B cell (primary cell): ENCODE data around the gene SLC2A4. TPM values are rescaled to one million over a fixed set of nuclear protein-coding genes. Genes with fewer than 3 reads are reported as not detected.

ENCODE experiments used
- ATAC-seq: fragments of 200-7000 bp; cut with Tn5 transposase; one replicate; pipeline ENCODE4 v1.10.0; 2021; ENCODE audit warnings: low read depth, mild to moderate bottlenecking, moderate number of reproducible peaks, moderate library complexity
- CTCF ChIA-PET: fragments of 350-600 bp; sonication (Branson Sonifier 250); formaldehyde crosslinking; loops from one replicate; lab custom pipeline; 2021; ENCODE audit warnings: antibody characterized with exemption, inconsistent platforms; lab: Charles Lee
- POLR2A ChIA-PET: fragments of 350-600 bp; sonication (Branson Sonifier 250); formaldehyde crosslinking; loops from one replicate; lab custom pipeline; 2021; ENCODE audit warnings: antibody characterized with exemption; lab: Charles Lee
- DNase-seq: peaks from one replicate; pipeline ENCODE4 v3.0.0; 2013
- H2AFZ ChIP-seq: 2 replicates; pipeline ENCODE4 v1.6.1; 2012; ENCODE audit warnings: mild to moderate bottlenecking, low read depth, low read length; ENCODE audit not compliant: insufficient read depth, poor library complexity, severe bottlenecking
- H3K27ac ChIP-seq, 2 donors: 1 replicate in 1 of 2; 2 replicates in 1 of 2; pipeline ENCODE4 v1.5.1; 2012 to 2013; ENCODE audit warnings: low read length in 2 of 2, mild to moderate bottlenecking in 2 of 2, moderate library complexity in 1 of 2
- H3K27me3 ChIP-seq, 4 experiments: fragments of 200-600 bp in 1 of 4; sonication (generic) in 1 of 4; replicated peaks in 1 of 4; 1 replicate in 2 of 4; 2 replicates in 2 of 4; pipeline versions ENCODE4 v1.6.1 to v1.7.0; 2013 to 2016; ENCODE audit warnings: low read length in 3 of 4, mild to moderate bottlenecking in 2 of 4, mixed read lengths in 1 of 4, moderate library complexity in 1 of 4; ENCODE audit not compliant: insufficient read depth in 4 of 4, control insufficient read depth in 3 of 4; ENCODE audit errors: control extremely low read depth in 1 of 4
- H3K36me3 ChIP-seq, 2 experiments: replicated peaks in 1 of 2; 1 replicate in 1 of 2; 2 replicates in 1 of 2; pipeline versions ENCODE4 v1.6.1 to v1.7.1; 2013; ENCODE audit warnings: low read length in 1 of 2; ENCODE audit not compliant: insufficient read depth in 2 of 2, control insufficient read depth in 1 of 2; ENCODE audit errors: control extremely low read depth in 1 of 2, extremely low read depth in 1 of 2
- H3K4me1 ChIP-seq, 2 donors: fragments of 200-600 bp in 1 of 2; sonication (generic) in 1 of 2; 1 replicate in 1 of 2; 2 replicates in 1 of 2; pipeline versions ENCODE4 v1.5.1 to v1.6.1; 2013 to 2017; ENCODE audit warnings: low read length in 2 of 2; ENCODE audit not compliant: control insufficient read depth in 2 of 2, insufficient read depth in 2 of 2
- H3K4me2 ChIP-seq: replicated peaks from 2 replicates; pipeline ENCODE3; 2012; ENCODE audit warnings: mild to moderate bottlenecking, low read depth, low read length; ENCODE audit not compliant: poor library complexity, severe bottlenecking
- H3K4me3 ChIP-seq, 5 experiments: fragments of 200-600 bp in 1 of 5; sonication (generic) in 1 of 5; 1 replicate in 3 of 5; 2 replicates in 2 of 5; pipeline versions ENCODE4 v1.5.1 to v1.7.0; 2011 to 2016; ENCODE audit warnings: low read length in 4 of 5, mild to moderate bottlenecking in 4 of 5, low read depth in 2 of 5, control low read depth in 1 of 5, moderate library complexity in 1 of 5; ENCODE audit not compliant: insufficient read depth in 1 of 5; ENCODE audit errors: control extremely low read depth in 1 of 5, extremely low read depth in 1 of 5
- H3K79me2 ChIP-seq: fragments of 200-600 bp; sonication (generic); one replicate; pipeline ENCODE4 v1.6.0; 2016; ENCODE audit warnings: low read length; ENCODE audit not compliant: control insufficient read depth, insufficient read depth
- H3K9ac ChIP-seq: fragments of 200-600 bp; sonication (generic); 2 replicates; pipeline ENCODE4 v1.6.1; 2017; ENCODE audit warnings: mild to moderate bottlenecking, low read length, moderate library complexity
- H3K9me3 ChIP-seq, 3 donors: one replicate each; pipeline versions ENCODE4 v1.6.1 to v1.7.1; 2013; ENCODE audit warnings: low read length in 2 of 3; ENCODE audit not compliant: control insufficient read depth in 2 of 3, insufficient read depth in 1 of 3; ENCODE audit errors: control extremely low read depth in 1 of 3
- H4K20me1 ChIP-seq: 2 replicates; pipeline ENCODE4 v1.6.0; 2012; ENCODE audit warnings: mild to moderate bottlenecking, low read length; ENCODE audit not compliant: insufficient read depth, control insufficient read depth, poor library complexity, severe bottlenecking
- H3K27ac Mint-ChIP-seq: one replicate; pipeline ENCODE4 v1.8.0; 2021; ENCODE audit warnings: mixed read lengths
- H3K27me3 Mint-ChIP-seq: one replicate; pipeline ENCODE4 v1.8.0; 2021; ENCODE audit warnings: mixed read lengths
- H3K4me1 Mint-ChIP-seq: one replicate; pipeline ENCODE4 v1.8.0; 2021; ENCODE audit warnings: mixed read lengths
- H3K4me3 Mint-ChIP-seq: one replicate; pipeline ENCODE4 v1.8.0; 2021; ENCODE audit warnings: mixed read lengths
- H3K9me3 Mint-ChIP-seq: one replicate; pipeline ENCODE4 v1.8.0; 2022; ENCODE audit warnings: mixed read lengths; ENCODE audit not compliant: insufficient read depth
- EZH2 ChIP-seq: IDR thresholded peaks from 2 replicates; pipeline ENCODE4 v1.6.1; 2012; ENCODE audit warnings: borderline replicate concordance, low read depth, mild to moderate bottlenecking, moderate library complexity, low read length; ENCODE audit not compliant: insufficient read depth, poor library complexity, severe bottlenecking
- WGBS: methylation state at CpG from one replicate; pipeline ENCODE4 v1.1.5; 2013; ENCODE audit warnings: missing lambda C conversion rate; ENCODE audit not compliant: insufficient coverage; 5-methylcytosine and 5-hydroxymethylcytosine counted together
- intact Hi-C: fragments of 100-400 bp; cut with micrococcal nuclease; formaldehyde crosslinking; loops from one replicate; pipeline ENCODE4 v1.10.0; 2022
- polyA plus RNA-seq: library from polyadenylated mRNA; depleted of rRNA; stranded (reverse); fragments of >200 nt; gene quantifications from 2 replicates; pipeline ENCODE4 v1.2.3, GENCODE V29; 2012
- total RNA-seq, 2 donors: library from RNA; stranded (reverse); fragments of 120-200 nt in 1 of 2; gene quantifications; 1 replicate in 1 of 2; 2 replicates in 1 of 2; pipeline versions ENCODE4 v1.2.3 to v1.2.4, GENCODE V29; 2013 to 2022
- TF ChIP-seq, protein P1 (sequence below): fragments of 200-600 bp; IDR thresholded peaks from one replicate; pipeline ENCODE4 v1.8.0; 2022; ENCODE audit warnings: antibody characterized with exemption, mild to moderate bottlenecking

The SLC2A4 gene
- total and polyA plus RNA-seq, 2 donors (not counting 1 experiment from before 2014, with no cell fraction given) = not detected

DNA sequence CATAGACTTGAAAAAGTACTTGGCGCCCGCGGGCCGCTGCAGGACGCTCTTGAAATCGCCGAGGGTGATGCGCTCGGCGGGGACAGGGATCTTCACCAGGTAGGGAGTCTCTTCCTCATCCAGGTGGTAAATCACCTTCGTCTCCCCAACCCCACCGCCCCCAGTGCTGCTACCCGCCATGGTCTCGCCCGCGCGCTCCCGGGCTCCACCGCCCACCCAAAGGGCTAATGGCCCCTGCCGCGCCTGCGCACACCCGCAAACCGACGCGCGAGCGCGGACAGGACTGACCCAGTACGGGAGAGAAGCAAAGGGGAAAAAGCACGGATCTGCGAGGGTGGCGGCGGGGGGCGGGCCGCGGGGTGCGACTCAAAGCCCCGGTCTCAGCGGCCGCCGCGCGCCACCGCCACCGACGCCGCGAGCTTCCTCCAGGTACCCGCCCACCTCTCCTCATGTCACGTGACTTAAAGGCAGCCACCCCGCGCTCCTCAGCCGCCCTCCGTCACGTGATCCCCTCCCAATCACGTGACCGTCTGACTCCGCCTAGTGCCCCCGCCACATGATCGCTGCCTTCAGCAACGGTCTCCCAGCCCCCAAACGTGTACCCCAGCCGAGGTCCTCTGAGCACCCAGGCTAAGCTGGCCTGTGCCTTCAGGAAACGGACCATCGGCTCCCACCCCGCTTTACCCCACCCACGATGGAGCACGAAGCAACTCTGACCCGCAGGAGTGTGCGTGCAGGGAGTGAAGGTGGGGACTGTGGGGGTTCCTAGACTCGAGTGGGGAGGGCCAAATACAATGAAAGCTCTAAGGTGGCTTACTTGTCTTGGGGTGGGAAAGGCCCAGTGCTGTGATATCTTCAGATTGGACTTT lies 47.2 kb upstream of the SLC2A4 start, which contains the start of gene DVL2:
Gene DVL2 (minus strand): TSS at position 435 of the 869 bp plus-strand sequence. CDS start 255 bp downstream, at position 180.
- DNase-seq (peak; percentile 97), ATAC-seq (peak; percentile 50)
- Histone ChIP-seq H3K9ac (peak within 1 kb of the TSS; percentile 78), H3K4me3 (peak within 1 kb of the TSS; percentile 80 to 96 (median 92)), H2AFZ (peak within 1 kb of the TSS; percentile 94), H3K79me2 (peaks cover 68% of the 10 kb centered on the region), H3K36me3 (peaks cover 0 to 25% of the 10 kb centered on the region in 2 experiments), H3K27me3 (no peaks in the 10 kb centered on the region), H3K4me2 (peak within 1 kb of the TSS; percentile 96), H4K20me1 (peaks cover 15% of the 10 kb centered on the region), H3K4me1 (peaks cover 31 to 42% of the 10 kb centered on the region in 2 donors), H3K27ac (peak within 1 kb of the TSS; percentile 68 to 88), H3K9me3 (no peaks in the 10 kb centered on the region)
- ChIA-PET POLR2A (interaction anchor here (0.6 to 13.1 kb wide), 12 partner anchors 9 to 1013 kb away, joined by 3 to 157 read pairs (median 4); partner anchors contain the start of genes ACADVL, ACAP1, DLG4 and GABARAP), CTCF (interaction anchor here (0.6 to 1.7 kb wide), 5 partner anchors 8 to 320 kb away, joined by 3 to 15 read pairs (median 3); partner anchors contain the start of genes ACADVL and DLG4)
- Mint-ChIP-seq H3K27me3 (no peaks in the 10 kb centered on the region), H3K4me1 (peaks cover 44% of the 10 kb centered on the region), H3K27ac (peak within 1 kb of the TSS; percentile 99), H3K4me3 (peak within 1 kb of the TSS; percentile 97), H3K9me3 (no peaks in the 10 kb centered on the region)
- under 1% methylated on average over 63 of the region's 72 CpGs for WGBS
- TF ChIP-seq EZH2 = no peak
- TF ChIP-seq, protein P1, sequence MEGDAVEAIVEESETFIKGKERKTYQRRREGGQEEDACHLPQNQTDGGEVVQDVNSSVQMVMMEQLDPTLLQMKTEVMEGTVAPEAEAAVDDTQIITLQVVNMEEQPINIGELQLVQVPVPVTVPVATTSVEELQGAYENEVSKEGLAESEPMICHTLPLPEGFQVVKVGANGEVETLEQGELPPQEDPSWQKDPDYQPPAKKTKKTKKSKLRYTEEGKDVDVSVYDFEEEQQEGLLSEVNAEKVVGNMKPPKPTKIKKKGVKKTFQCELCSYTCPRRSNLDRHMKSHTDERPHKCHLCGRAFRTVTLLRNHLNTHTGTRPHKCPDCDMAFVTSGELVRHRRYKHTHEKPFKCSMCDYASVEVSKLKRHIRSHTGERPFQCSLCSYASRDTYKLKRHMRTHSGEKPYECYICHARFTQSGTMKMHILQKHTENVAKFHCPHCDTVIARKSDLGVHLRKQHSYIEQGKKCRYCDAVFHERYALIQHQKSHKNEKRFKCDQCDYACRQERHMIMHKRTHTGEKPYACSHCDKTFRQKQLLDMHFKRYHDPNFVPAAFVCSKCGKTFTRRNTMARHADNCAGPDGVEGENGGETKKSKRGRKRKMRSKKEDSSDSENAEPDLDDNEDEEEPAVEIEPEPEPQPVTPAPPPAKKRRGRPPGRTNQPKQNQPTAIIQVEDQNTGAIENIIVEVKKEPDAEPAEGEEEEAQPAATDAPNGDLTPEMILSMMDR = no peak
- intact Hi-C loops = loop anchor here (1.0 kb wide), 4 partner anchors 15 to 95 kb away; partner anchors contain the start of genes ACADVL, DLG4 and NEURL4
